Measurements from ENCODE around the gene SMCO1. TPM values are rescaled to one million over a fixed set of nuclear protein-coding genes. Genes with fewer than 3 reads are reported as not detected.

Gene SMCO1
- total RNA-seq, 4 donors from 2014 or later: not detected

- no peak for TF ChIP-seq CTCF (IDR thresholded peaks at IDR 0.05)
- TF ChIP-seq EP300 (IDR thresholded peaks at IDR 0.05): no peak
- TF ChIP-seq POLR2A (IDR thresholded peaks at IDR 0.05; ENCODE audit: low read depth): peak; percentile 91
- TF ChIP-seq POLR2AphosphoS5 (IDR thresholded peaks at IDR 0.05): peak; percentile 96 to 98
- intact Hi-C loops (cut with DNase I): no loop called here
- no peaks in the 10 kb centered on the region for H3K9me3 ChIP-seq
- DNase-seq (ENCODE audit: extremely low spot score): peak; percentile 98
- WGBS: under 1% methylated on average over 22 of the region's 75 CpGs
- H3K4me3 ChIP-seq: peak within 1 kb of the TSS; percentile 81 to 95 (median 90)
- H3K27me3 ChIP-seq: no peaks in the 10 kb centered on the region
- H3K36me3 ChIP-seq: peaks cover 0 to 4% (median 2%) of the 10 kb centered on the region in 4 donors
- peak within 1 kb of the TSS; percentile 95 to 99 (median 97) for H3K27ac ChIP-seq (replicated peaks in 1 of 4)
- peaks cover 18 to 40% (median 38%) of the 10 kb centered on the region in 4 donors for H3K4me1 ChIP-seq
These were observed 11.7 kb downstream of the SMCO1 start, which contains the start of gene RNF168 for GRCh38 chr3:196503196-196504076. TSS of gene RNF168 (minus strand) at chr3:196503768. CDS start at chr3:196503173, 595 bp downstream.

- peaks cover 0 to 4% (median 2%) of the 10 kb centered on the region in 4 donors for H3K36me3 ChIP-seq
- no peaks in the 10 kb centered on the region for H3K9me3 ChIP-seq
- no peaks in the 10 kb centered on the region for H3K27me3 ChIP-seq
- intact Hi-C loops (cut with DNase I): no loop called here
- peaks cover 22 to 45% (median 39%) of the 10 kb centered on the region in 4 donors for H3K4me1 ChIP-seq
- peak overlapping the region; percentile 95 to 99 (median 97) for H3K27ac ChIP-seq (replicated peaks in 1 of 4)
- peak overlapping the region; percentile 81 to 95 (median 90) for H3K4me3 ChIP-seq
- WGBS: 0% methylated on average over 27 of the region's 27 CpGs
- TF ChIP-seq EP300 (IDR thresholded peaks at IDR 0.05) (no peak), POLR2A (IDR thresholded peaks at IDR 0.05; ENCODE audit: low read depth) (no peak), POLR2AphosphoS5 (IDR thresholded peaks at IDR 0.05) (peak; percentile 39 to 58), CTCF (IDR thresholded peaks at IDR 0.05) (no peak)
- no peak for DNase-seq (ENCODE audit: extremely low spot score)
These were observed 12.4 kb downstream of the SMCO1 start for GRCh38 chr3:196502775-196503195.

- Histone ChIP-seq H3K27me3 (no peaks in the 10 kb centered on the region), H3K36me3 (peaks cover 0 to 3% (median 0%) of the 10 kb centered on the region in 4 donors), H3K4me1 (peaks cover 22 to 47% (median 39%) of the 10 kb centered on the region in 4 donors), H3K9me3 (no peaks in the 10 kb centered on the region), H3K4me3 (peak overlapping the region; percentile 81 to 95 (median 90)), H3K27ac (replicated peaks in 1 of 4) (peak overlapping the region; percentile 95 to 99 (median 97))
- intact Hi-C loops (cut with DNase I): loop anchor here (2.0 kb wide), 1 partner anchor 69 kb away; the partner anchor contains the start of gene UBXN7
- DNase-seq (ENCODE audit: extremely low spot score): no peak
- TF ChIP-seq POLR2A (IDR thresholded peaks at IDR 0.05; ENCODE audit: low read depth) (no peak), POLR2AphosphoS5 (IDR thresholded peaks at IDR 0.05) (no peak), EP300 (IDR thresholded peaks at IDR 0.05) (no peak), CTCF (IDR thresholded peaks at IDR 0.05) (no peak)
- 9% methylated on average over 14 of the region's 14 CpGs for WGBS
These were observed 13.7 kb downstream of the SMCO1 start for GRCh38 chr3:196501316-196502044.

GRCh38 chr3:196499807-196500524, 15.2 kb downstream of the SMCO1 start:
- peak overlapping the region; percentile 34 to 99 (median 76) for H3K27ac ChIP-seq (replicated peaks in 1 of 4)
- H3K36me3 ChIP-seq: peaks cover 0 to 7% (median 0%) of the 10 kb centered on the region in 4 donors
- DNase-seq (ENCODE audit: extremely low spot score): no peak
- intact Hi-C loops (cut with DNase I): loop anchor here (2.0 kb wide), 1 partner anchor 67 kb away; the partner anchor contains the start of gene UBXN7
- 77% methylated on average over 11 of the region's 11 CpGs for WGBS
- H3K4me3 ChIP-seq: peak overlapping the region; percentile 81 to 95 (median 90)
- TF ChIP-seq POLR2A (IDR thresholded peaks at IDR 0.05; ENCODE audit: low read depth) (no peak), EP300 (IDR thresholded peaks at IDR 0.05) (no peak), CTCF (IDR thresholded peaks at IDR 0.05) (no peak), POLR2AphosphoS5 (IDR thresholded peaks at IDR 0.05) (no peak)
- H3K27me3 ChIP-seq: no peaks in the 10 kb centered on the region
- H3K4me1 ChIP-seq: peaks cover 22 to 47% (median 39%) of the 10 kb centered on the region in 4 donors
- no peaks in the 10 kb centered on the region for H3K9me3 ChIP-seq
